Panc1 (cell line): ENCODE measurements around the gene CTNND2.

Source experiments
- TCF7L2 ChIP-seq: IDR thresholded peaks from 2 replicates; pipeline ENCODE4 v1.6.1; 2011; ENCODE audit warnings: mild to moderate bottlenecking, low read depth, low read length, inconsistent platforms
- TF ChIP-seq, protein P1 (sequence below): fragments of 450-650 bp; IDR thresholded peaks from 2 replicates; pipeline ENCODE4 v1.5.1; 2017; ENCODE audit warnings: mild to moderate bottlenecking

GRCh38 chr5:11064763-11065450 lies 839.3 kb downstream of the CTNND2 start:
- TF ChIP-seq, protein P1, sequence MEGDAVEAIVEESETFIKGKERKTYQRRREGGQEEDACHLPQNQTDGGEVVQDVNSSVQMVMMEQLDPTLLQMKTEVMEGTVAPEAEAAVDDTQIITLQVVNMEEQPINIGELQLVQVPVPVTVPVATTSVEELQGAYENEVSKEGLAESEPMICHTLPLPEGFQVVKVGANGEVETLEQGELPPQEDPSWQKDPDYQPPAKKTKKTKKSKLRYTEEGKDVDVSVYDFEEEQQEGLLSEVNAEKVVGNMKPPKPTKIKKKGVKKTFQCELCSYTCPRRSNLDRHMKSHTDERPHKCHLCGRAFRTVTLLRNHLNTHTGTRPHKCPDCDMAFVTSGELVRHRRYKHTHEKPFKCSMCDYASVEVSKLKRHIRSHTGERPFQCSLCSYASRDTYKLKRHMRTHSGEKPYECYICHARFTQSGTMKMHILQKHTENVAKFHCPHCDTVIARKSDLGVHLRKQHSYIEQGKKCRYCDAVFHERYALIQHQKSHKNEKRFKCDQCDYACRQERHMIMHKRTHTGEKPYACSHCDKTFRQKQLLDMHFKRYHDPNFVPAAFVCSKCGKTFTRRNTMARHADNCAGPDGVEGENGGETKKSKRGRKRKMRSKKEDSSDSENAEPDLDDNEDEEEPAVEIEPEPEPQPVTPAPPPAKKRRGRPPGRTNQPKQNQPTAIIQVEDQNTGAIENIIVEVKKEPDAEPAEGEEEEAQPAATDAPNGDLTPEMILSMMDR, result no peak
- TF ChIP-seq TCF7L2, result no peak
